Measurements from ENCODE around the gene MTCH2.

MTCH2 gene

DNA sequence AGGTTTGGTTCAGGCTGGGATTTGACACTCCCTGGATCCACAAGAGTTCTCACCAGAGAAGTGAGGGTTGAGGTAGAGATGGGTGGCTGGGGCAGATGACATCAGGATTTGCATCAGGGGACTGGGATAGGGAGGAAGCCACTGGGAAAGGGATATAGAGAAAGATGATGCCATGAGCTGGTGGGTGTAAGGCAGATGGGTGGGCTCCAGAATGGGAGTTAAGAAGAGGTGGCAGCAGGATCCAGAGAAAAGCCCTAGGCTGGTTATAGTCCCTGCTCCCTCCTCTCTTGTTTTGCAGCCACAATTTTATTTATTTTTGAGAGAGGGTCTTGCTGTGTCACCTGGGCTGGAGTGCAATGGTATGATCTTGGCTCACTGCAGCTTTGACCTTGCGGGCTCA lies 46.4 kb downstream of the MTCH2 start:
- no peak overlapping the region for H3K27ac ChIP-seq
- TF ChIP-seq ZFX (IDR thresholded peaks at IDR 0.05), result no peak

DNA sequence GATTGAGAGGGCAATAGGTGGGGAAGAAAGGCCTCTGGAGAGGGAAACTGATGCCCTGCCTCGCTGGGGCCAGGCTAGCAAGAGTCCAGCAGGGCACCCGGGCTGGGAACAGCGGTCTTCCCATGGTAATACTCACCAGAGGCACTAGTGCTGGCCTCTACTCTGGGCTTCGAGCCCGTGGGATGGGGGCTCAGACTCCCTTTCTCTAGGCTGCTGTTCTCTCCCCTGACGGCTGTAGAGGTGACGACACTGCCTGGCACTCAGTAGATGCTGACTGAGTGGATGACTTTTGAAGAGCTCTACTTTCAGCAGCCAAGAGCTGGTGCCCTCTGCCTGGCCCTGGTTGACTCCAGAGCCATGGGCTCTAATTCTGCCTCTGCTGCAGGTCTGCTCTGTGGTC lies 47.3 kb downstream of the MTCH2 start:
- H3K27ac ChIP-seq, result no peak overlapping the region
- TF ChIP-seq, protein P1, sequence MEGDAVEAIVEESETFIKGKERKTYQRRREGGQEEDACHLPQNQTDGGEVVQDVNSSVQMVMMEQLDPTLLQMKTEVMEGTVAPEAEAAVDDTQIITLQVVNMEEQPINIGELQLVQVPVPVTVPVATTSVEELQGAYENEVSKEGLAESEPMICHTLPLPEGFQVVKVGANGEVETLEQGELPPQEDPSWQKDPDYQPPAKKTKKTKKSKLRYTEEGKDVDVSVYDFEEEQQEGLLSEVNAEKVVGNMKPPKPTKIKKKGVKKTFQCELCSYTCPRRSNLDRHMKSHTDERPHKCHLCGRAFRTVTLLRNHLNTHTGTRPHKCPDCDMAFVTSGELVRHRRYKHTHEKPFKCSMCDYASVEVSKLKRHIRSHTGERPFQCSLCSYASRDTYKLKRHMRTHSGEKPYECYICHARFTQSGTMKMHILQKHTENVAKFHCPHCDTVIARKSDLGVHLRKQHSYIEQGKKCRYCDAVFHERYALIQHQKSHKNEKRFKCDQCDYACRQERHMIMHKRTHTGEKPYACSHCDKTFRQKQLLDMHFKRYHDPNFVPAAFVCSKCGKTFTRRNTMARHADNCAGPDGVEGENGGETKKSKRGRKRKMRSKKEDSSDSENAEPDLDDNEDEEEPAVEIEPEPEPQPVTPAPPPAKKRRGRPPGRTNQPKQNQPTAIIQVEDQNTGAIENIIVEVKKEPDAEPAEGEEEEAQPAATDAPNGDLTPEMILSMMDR (conservative IDR thresholded peaks at IDR 0.05), result no peak
- TF ChIP-seq ZFX (IDR thresholded peaks at IDR 0.05), result no peak

DNA sequence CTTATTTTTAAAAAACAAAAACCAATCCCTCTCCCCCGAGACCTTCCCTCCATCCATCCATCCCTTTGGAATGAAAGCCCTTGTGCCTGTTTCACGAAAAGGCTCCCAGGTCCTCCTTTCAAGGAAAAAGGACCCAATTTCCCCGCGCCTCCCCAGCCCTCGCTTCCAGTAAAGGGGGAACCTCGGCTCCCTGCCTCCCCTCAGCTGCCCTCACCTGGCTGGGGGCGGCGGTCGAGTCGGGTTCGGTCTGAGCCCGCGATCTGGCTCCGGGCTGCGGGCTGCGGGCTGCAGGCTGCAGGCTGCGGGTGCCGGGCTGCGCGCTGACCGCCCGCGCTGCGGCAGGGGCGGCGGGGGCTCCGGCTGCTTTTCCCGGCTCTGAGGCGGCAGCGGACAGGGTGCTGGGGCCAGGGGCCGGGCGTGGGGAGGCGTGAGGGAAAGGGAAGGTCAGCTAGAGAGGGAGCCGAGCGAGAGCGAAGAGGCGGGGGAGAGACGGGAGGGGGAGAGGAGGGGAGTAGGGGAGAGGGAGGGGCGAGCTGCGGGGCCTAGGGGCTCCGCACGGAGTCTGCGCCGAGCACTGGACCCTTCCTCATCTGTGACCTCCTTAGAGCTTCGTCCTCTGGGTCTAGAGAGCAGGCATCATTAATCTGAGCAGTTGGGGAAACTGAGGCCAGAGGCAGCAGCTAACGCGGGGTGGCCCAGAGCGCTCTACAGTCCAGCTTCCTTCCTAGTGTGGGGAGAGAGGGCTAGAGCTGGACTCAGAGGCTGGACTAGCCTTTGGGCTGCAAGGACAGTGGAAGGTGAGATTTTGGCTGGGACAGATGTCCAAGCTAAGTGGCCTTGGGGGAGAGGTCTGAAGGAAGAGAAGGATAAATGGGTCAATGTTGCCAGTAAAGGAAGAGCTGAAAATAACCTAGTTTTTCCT lies 48.2 kb downstream of the MTCH2 start, which contains the start of gene C1QTNF4:
TSS of gene C1QTNF4 (minus strand) at position 478 of the 922 bp plus-strand sequence. CDS start 3,601 bp downstream, outside the sequence.
- H3K27ac ChIP-seq, result no peak within 1 kb of the TSS
- no peak for TF ChIP-seq ZFX (IDR thresholded peaks at IDR 0.05)
- TF ChIP-seq, protein P1 (conservative IDR thresholded peaks at IDR 0.05), result no peak

DNA sequence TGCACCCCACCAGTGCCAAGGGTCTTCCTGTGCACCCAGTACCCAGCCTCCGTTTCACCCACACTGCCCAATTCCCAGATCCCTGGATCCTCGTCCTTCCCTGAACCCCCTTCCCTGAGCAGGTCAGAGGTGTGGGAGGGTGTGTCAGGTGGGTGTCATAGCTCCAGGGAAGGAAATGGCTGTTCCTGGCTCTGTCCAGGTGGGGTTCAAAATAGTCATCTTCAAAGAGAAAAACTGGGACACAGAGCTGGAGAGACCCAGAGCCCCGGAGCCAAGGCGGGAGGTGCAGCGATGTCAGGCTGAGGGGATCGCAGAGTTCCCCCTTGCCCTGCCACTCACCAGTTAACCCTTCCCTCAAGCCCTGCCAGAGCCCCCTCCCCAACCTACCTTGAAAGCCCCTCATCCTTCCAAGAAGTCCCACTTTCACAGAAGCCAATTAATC lies 48.8 kb downstream of the MTCH2 start:
- no peak for TF ChIP-seq ZFX (IDR thresholded peaks at IDR 0.05)
- TF ChIP-seq, protein P1 (conservative IDR thresholded peaks at IDR 0.05), result no peak
- no peak overlapping the region for H3K27ac ChIP-seq

DNA sequence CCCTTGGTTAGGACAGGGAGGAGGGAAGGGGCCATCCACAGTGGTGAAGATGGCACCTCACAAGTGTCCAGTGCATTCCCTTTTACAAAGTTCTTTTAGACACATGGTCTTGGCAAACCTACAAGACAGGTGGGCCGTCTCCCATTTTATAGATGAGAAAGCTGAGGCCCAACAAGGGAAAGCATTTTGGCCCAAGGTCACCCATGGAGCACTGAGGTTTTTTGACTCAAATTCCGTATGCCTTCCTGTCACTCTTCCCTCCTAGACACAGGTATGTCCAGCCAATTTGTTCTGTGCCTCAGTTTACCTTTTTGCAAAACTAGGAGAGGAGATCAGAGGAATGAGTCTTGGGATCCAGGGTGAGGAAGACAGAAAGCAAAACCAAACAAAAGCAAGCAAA lies 49.4 kb downstream of the MTCH2 start:
- no peak overlapping the region for H3K27ac ChIP-seq
- no peak for TF ChIP-seq ZFX (IDR thresholded peaks at IDR 0.05)
- TF ChIP-seq, protein P1 (conservative IDR thresholded peaks at IDR 0.05), result no peak

DNA sequence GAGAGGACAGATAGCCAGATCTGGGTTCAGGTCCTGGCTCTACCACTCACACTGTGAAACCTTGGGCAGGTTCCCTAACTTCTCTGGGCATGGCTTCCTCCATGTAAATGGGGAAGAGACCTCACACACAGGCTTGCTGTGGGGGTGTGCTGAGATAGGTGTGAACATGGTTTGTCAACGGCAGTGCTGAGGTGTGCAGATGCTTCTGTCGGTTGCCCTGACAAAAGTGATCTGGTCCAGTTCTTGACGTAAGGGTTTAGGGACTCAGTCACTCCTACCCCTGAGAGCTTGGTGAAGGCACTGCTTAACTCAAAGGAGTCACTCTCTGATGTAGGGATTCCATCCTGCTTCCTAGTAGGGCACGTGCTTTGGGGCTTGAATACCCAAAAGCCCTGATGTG lies 50.1 kb downstream of the MTCH2 start:
- no peak overlapping the region for H3K27ac ChIP-seq
- TF ChIP-seq, protein P1 (conservative IDR thresholded peaks at IDR 0.05), result no peak
- TF ChIP-seq ZFX (IDR thresholded peaks at IDR 0.05), result no peak

DNA sequence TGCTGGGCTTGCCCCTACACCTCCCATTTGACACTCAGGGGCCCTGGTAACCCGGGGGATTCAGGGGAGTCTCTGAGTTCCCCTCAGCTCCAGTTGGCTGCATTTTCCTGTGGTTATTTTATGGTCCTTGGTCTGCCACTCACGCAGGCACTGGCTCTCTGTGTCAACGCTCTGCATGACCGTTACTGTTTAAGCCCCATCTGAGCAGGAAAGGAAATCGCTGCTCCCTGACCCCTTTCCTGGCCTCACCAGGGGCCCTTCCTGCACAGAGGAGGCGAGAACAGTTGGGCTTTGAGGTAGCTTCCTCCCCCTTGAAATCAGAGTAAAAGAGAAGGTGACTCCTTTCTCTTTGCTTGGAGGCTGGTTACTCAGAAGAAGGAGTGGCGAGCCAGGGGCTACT lies 50.6 kb downstream of the MTCH2 start:
- TF ChIP-seq, protein P1 (conservative IDR thresholded peaks at IDR 0.05), result no peak
- no peak for TF ChIP-seq ZFX (IDR thresholded peaks at IDR 0.05)
- H3K27ac ChIP-seq, result no peak overlapping the region
